Measurements from ENCODE around the gene KLHL10.
"Not testable (repeated sequence)": the region's sequence is repeated elsewhere in the genome, so short reads cannot be mapped to it uniquely, and the experiment has no call there.

The KLHL10 gene

DNA sequence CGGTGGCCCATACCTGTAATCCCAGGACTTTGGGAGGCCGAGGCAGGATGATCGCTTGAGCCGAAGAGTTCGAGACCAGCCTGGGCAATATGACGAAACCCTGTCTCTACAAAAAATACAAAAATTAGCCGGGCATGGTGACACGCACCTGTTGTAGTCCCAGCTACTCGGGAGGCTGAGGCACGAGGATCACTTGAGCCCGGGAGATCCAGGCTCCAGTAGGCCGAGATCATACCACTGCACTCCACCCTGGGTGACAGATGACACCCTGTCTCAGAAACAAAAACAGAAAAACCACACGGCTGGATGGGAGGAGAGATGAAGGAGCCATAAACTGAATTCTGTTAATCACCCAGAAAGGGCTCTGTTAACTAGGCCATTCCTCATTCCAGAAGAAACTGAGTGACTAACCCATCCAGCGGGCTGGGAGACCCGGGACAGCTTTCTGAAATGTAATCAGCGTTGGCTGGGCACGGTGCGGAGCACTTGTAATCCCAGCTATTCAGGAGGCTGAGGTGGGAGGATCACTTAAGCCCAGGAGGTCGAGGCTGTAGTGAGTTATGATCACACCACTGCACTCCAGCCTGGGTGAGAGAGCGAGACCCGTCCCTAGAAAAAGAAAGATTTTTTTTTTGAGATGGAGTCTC is 952 bp upstream of the KLHL10 start:
- H3K4me1 ChIP-seq (ENCODE audit: control insufficient read depth, insufficient read depth, low read length): peaks cover 11% of the 10 kb centered on the region
- peak overlapping the region; percentile 88 for H3K4me3 ChIP-seq (ENCODE audit: low read length)
- peak overlapping the region; percentile 90 for H3K9ac ChIP-seq (ENCODE audit: low read length)
- H3K36me3 ChIP-seq (ENCODE audit: control insufficient read depth, insufficient read depth, low read length, severe bottlenecking): peaks cover 10% of the 10 kb centered on the region
- H3K27me3 ChIP-seq (replicated peaks; ENCODE audit: control insufficient read depth, insufficient read depth, low read length): no peaks in the 10 kb centered on the region
- no peak for DNase-seq (ENCODE audit: low read depth)
- no peaks in the 10 kb centered on the region for H3K9me3 ChIP-seq (ENCODE audit: control insufficient read depth, low read length)

DNA sequence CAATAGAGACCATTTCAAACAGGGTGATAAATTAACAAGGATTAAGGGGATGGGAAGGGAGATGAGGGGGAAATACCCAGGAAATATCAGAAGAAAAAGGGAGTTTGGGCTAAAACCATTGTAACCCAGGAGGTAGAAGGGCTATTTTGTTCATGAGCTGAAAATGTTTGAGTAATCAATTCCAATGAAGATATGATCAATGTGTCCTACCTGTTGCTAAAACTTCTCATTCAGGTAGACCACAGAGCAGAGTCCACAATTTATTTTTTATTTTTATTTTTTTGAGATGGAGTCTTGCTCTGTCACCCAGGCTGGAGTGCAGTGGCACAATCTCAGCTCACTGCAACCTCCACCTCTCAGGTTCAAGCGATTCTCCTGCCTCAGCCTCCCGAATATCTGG is 1.8 kb downstream of the KLHL10 start:
- not testable (repeated sequence) for H3K27me3 ChIP-seq (replicated peaks; ENCODE audit: control insufficient read depth, insufficient read depth, low read length); H3K4me3 ChIP-seq (ENCODE audit: low read length); DNase-seq (ENCODE audit: low read depth); H3K9ac ChIP-seq (ENCODE audit: low read length); H3K36me3 ChIP-seq (ENCODE audit: control insufficient read depth, insufficient read depth, low read length, severe bottlenecking); H3K9me3 ChIP-seq (ENCODE audit: control insufficient read depth, low read length)
- peaks cover 11% of the 10 kb centered on the region for H3K4me1 ChIP-seq (ENCODE audit: control insufficient read depth, insufficient read depth, low read length)

DNA sequence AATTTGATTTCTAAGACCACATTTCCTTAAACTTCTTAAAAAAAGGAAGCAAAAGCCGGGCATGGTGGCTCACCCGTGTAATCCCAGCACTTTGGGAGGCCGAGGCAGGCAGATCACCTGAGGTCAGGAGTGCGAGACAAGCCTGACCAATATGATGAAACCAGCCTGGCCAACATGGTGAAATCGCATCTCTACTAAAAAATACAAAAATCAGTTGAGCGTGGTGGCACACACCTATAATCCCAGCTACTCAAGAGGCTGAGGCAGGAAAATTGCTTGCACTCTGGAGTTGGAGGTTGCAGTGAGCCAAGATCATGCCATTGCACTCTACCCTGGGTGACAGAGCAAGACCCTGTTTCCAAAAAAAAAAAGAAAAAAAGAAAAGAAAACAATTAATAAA is 3.2 kb downstream of the KLHL10 start:
- H3K9me3 ChIP-seq (ENCODE audit: control insufficient read depth, low read length); H3K4me1 ChIP-seq (ENCODE audit: control insufficient read depth, insufficient read depth, low read length); H3K27me3 ChIP-seq (replicated peaks; ENCODE audit: control insufficient read depth, insufficient read depth, low read length); DNase-seq (ENCODE audit: low read depth); H3K36me3 ChIP-seq (ENCODE audit: control insufficient read depth, insufficient read depth, low read length, severe bottlenecking); H3K4me3 ChIP-seq (ENCODE audit: low read length); H3K9ac ChIP-seq (ENCODE audit: low read length): not testable (repeated sequence)

DNA sequence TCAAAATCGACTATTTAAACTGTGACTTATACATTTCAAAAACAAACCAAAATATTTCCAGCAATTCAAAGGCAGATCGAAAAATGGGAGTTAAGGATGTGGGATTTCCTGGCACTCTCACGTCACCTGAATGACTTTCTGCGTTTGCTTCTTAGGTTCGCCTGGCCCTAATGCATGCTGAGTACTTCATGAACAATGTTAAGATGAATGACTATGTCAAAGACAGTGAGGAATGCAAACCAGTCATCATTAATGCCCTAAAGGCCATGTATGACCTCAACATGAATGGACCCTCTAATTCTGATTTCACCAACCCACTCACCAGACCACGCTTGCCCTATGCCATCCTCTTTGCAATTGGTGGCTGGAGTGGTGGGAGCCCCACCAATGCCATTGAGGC is 7.3 kb downstream of the KLHL10 start:
- DNase-seq (ENCODE audit: low read depth): no peak
- Histone ChIP-seq H3K36me3 (ENCODE audit: control insufficient read depth, insufficient read depth, low read length, severe bottlenecking) (peaks cover 12% of the 10 kb centered on the region), H3K4me3 (ENCODE audit: low read length) (no peak overlapping the region), H3K9me3 (ENCODE audit: control insufficient read depth, low read length) (no peaks in the 10 kb centered on the region), H3K4me1 (ENCODE audit: control insufficient read depth, insufficient read depth, low read length) (peaks cover 20% of the 10 kb centered on the region), H3K27me3 (replicated peaks; ENCODE audit: control insufficient read depth, insufficient read depth, low read length) (no peaks in the 10 kb centered on the region), H3K9ac (ENCODE audit: low read length) (no peak overlapping the region)

DNA sequence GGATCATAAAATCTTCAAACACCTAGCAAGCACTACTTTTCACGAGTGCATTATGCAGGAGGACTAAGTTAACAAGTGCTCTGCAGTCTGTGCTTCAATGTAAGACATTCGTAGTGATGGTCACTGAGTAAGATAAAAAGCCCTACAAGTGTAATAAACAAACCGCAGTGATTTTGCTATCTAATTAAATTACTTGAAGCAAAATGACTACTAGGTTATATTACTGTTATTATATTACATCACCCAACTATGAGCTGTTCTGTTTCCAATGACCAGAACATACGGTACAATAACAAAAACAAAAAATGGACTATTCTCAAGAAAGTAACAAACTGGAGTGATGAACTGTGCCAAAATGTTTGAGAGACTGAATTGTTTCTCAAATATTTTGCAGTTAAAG is 11.2 kb downstream of the KLHL10 start:
- peaks cover 30% of the 10 kb centered on the region for H3K36me3 ChIP-seq (ENCODE audit: control insufficient read depth, insufficient read depth, low read length, severe bottlenecking)
- H3K4me1 ChIP-seq (ENCODE audit: control insufficient read depth, insufficient read depth, low read length): peaks cover 20% of the 10 kb centered on the region
- no peaks in the 10 kb centered on the region for H3K27me3 ChIP-seq (replicated peaks; ENCODE audit: control insufficient read depth, insufficient read depth, low read length)
- no peak overlapping the region for H3K9ac ChIP-seq (ENCODE audit: low read length)
- no peaks in the 10 kb centered on the region for H3K9me3 ChIP-seq (ENCODE audit: control insufficient read depth, low read length)
- no peak overlapping the region for H3K4me3 ChIP-seq (ENCODE audit: low read length)
- peak; percentile 50 for DNase-seq (ENCODE audit: low read depth)

DNA sequence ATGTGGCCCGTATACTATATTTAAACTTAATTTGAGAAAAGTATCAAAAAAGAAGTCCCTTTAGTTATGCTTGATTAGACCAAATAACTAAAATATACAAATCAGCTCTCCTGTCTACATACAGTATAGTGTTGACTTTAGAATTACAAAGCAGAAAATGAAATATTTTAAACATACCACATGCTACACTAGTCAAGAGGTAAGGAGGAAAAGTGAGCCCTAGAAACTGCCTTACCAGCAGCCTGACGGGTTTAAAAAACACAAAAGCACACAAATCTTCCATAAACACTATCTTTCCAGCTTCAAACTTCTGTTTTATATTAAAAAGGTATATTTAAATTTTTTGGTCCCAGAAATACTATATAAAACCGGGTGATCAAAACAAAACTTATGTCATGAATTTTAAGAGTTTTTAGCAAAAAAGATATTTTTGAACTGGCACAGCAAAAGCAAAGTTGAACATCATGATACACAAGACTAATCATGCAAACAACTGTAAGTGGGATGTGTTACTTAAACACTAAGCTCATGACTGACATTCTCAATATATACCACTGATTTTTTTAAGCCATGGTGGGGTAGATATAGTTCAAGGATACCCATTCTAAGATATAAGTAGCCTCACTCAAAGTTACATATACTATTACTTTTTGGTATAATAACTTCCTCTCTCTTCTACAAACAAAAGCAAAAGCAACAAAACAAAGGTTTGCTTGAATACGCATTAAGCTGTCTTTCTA is 11.8 kb downstream of the KLHL10 start:
- no peaks in the 10 kb centered on the region for H3K27me3 ChIP-seq (replicated peaks; ENCODE audit: control insufficient read depth, insufficient read depth, low read length)
- no peaks in the 10 kb centered on the region for H3K9me3 ChIP-seq (ENCODE audit: control insufficient read depth, low read length)
- no peak overlapping the region for H3K9ac ChIP-seq (ENCODE audit: low read length)
- no peak for DNase-seq (ENCODE audit: low read depth)
- peaks cover 20% of the 10 kb centered on the region for H3K4me1 ChIP-seq (ENCODE audit: control insufficient read depth, insufficient read depth, low read length)
- peaks cover 36% of the 10 kb centered on the region for H3K36me3 ChIP-seq (ENCODE audit: control insufficient read depth, insufficient read depth, low read length, severe bottlenecking)
- H3K4me3 ChIP-seq (ENCODE audit: low read length): no peak overlapping the region

DNA sequence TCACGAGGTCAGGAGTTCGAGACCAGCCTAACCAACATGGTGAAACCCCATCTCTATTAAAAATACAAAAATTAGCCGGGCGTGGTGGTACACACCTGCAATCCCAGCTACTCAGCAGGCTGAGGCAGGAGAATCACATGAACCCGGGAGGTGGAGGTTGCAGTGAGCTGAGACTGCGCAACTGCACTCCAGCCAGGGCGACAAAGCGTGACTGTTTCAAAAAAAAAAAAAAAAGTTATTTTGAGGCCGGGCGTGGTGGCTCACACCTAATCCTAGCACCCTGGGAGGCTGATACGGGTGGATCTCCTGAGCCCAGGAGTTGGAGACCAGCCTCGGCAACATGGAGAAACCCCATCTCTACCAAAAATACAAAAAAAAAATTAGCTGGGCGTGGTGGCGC is 13.8 kb downstream of the KLHL10 start:
- not testable (repeated sequence) for H3K9ac ChIP-seq (ENCODE audit: low read length); H3K9me3 ChIP-seq (ENCODE audit: control insufficient read depth, low read length); DNase-seq (ENCODE audit: low read depth); H3K27me3 ChIP-seq (replicated peaks; ENCODE audit: control insufficient read depth, insufficient read depth, low read length); H3K4me3 ChIP-seq (ENCODE audit: low read length)
- Histone ChIP-seq H3K4me1 (ENCODE audit: control insufficient read depth, insufficient read depth, low read length) (peaks cover 20% of the 10 kb centered on the region), H3K36me3 (ENCODE audit: control insufficient read depth, insufficient read depth, low read length, severe bottlenecking) (peaks cover 43% of the 10 kb centered on the region)

DNA sequence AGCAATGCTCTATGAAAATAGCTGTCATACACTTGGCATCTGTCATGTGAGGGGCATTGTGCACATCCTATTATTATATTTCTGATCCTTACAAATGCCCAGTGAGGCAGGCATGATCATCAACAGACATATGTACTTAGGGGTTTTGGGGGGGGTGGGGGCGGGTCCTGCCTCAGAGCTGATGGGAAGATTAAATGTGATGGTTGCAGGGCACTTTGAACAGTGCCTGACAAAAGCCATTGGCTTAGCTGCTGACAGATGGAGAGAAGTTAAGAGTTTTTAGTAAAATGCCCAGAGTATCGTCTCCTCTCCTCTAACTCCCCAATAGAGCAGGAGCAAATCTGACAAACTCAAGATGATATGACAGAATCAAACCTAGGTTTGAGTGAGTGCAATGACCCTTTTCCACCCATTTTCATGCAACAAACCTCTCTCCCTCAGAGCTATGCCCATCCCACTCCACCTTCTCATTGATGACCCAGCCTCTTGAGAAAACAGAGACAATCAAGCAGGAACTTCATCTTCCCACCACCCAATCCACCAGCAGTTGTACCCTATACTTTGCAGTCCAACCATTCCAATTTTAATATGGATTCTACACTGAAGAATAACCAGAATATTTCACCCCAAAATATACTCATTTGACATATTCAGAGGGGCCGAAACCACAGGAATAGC is 22.8 kb downstream of the KLHL10 start:
- Histone ChIP-seq H3K4me3 (ENCODE audit: low read length) (no peak overlapping the region), H3K4me1 (ENCODE audit: control insufficient read depth, insufficient read depth, low read length) (peaks cover 14% of the 10 kb centered on the region), H3K9ac (ENCODE audit: low read length) (no peak overlapping the region), H3K27me3 (replicated peaks; ENCODE audit: control insufficient read depth, insufficient read depth, low read length) (no peaks in the 10 kb centered on the region), H3K9me3 (ENCODE audit: control insufficient read depth, low read length) (no peaks in the 10 kb centered on the region), H3K36me3 (ENCODE audit: control insufficient read depth, insufficient read depth, low read length, severe bottlenecking) (no peaks in the 10 kb centered on the region)
- no peak for DNase-seq (ENCODE audit: low read depth)

DNA sequence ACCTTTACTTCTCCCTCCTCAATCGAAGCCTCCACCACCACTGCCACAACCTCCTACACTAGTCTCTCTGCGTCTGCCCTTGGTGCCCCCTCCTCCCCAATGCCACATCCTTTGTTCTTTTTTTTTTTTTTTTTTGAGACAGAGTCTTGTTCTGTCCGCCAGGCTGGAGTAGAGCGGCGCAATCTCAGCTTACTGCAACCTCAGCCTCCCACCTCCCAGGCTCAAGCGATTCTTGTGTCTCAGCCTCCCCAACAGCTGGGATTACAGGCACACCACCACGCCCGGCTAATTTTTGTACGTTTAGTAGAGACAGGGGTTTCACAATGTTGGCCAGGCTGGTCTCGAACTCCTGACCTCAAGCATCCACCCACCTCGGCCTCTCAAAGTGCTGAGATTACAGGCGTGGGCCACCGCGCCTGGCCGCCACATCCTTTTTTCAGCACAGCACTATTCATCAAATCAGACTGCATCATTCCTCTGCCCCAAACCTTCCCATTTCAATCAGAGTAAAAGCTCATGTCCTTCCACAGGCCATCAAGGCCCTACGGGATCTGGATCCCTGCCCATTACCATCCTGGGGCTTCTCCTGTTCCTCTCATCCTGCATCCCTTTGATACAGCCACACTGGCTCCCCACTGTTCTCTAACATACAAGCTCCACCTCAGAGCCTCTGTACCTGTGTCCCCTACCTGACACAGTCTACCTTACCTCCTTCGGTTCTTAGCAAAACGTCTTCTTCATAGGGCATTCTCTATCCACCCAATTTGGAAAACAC is 25.6 kb downstream of the KLHL10 start:
- H3K4me1 ChIP-seq (ENCODE audit: control insufficient read depth, insufficient read depth, low read length): peaks cover 14% of the 10 kb centered on the region
- H3K9ac ChIP-seq (ENCODE audit: low read length): peak overlapping the region; percentile 96
- DNase-seq (ENCODE audit: low read depth): no peak
- peak overlapping the region; percentile 92 for H3K4me3 ChIP-seq (ENCODE audit: low read length)
- peaks cover 18% of the 10 kb centered on the region for H3K36me3 ChIP-seq (ENCODE audit: control insufficient read depth, insufficient read depth, low read length, severe bottlenecking)
- H3K27me3 ChIP-seq (replicated peaks; ENCODE audit: control insufficient read depth, insufficient read depth, low read length): no peaks in the 10 kb centered on the region
- no peaks in the 10 kb centered on the region for H3K9me3 ChIP-seq (ENCODE audit: control insufficient read depth, low read length)

DNA sequence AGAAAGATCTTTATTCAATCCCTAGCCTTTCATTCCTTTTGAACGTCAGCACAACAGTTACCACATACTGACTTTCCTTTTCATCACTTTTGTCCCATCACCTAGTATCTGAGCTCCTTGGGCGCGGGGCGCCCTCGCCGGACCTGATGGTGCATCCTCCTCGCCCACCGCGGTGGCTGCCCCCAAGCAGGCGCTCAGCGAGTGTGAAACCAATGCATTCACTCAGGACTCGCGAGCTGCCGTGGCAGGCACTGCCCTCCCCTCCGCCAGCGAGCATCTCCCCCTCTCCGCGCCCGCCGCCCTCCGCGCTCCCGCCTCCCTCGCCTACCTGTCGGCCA is 26.8 kb downstream of the KLHL10 start:
- no peaks in the 10 kb centered on the region for H3K27me3 ChIP-seq (replicated peaks; ENCODE audit: control insufficient read depth, insufficient read depth, low read length)
- H3K4me3 ChIP-seq (ENCODE audit: low read length): peak overlapping the region; percentile 92
- peaks cover 30% of the 10 kb centered on the region for H3K36me3 ChIP-seq (ENCODE audit: control insufficient read depth, insufficient read depth, low read length, severe bottlenecking)
- H3K9ac ChIP-seq (ENCODE audit: low read length): peak overlapping the region; percentile 96
- H3K9me3 ChIP-seq (ENCODE audit: control insufficient read depth, low read length): no peaks in the 10 kb centered on the region
- DNase-seq (ENCODE audit: low read depth): no peak
- peaks cover 14% of the 10 kb centered on the region for H3K4me1 ChIP-seq (ENCODE audit: control insufficient read depth, insufficient read depth, low read length)
